Glutamatergic neuron (in vitro differentiated cells): ENCODE measurements around the gene CEMIP. TPM values are rescaled to one million over a fixed set of nuclear protein-coding genes. Genes with fewer than 3 reads are reported as not detected.
A peak's percentile ranks its signal among the peaks of the same experiment; 100 is the strongest.
"Not testable (repeated sequence)": the region's sequence is repeated elsewhere in the genome, so short reads cannot be mapped to it uniquely, and the experiment has no call there.

Experiments
- DNase-seq: peaks from one replicate; pipeline ENCODE4 v3.0.0; 2022
- H3K27ac Mint-ChIP-seq: one replicate; pipeline ENCODE4 v1.8.0; 2020; ENCODE audit warnings: mild to moderate bottlenecking, mixed read lengths, inconsistent platforms; ENCODE audit not compliant: unreplicated experiment
- H3K27me3 Mint-ChIP-seq: one replicate; pipeline ENCODE4 v1.8.0; 2020; ENCODE audit warnings: mild to moderate bottlenecking, moderate library complexity, mixed read lengths, inconsistent platforms; ENCODE audit not compliant: unreplicated experiment
- H3K36me3 Mint-ChIP-seq: one replicate; pipeline ENCODE4 v1.8.0; 2020; ENCODE audit warnings: mild to moderate bottlenecking, mixed read lengths, inconsistent platforms; ENCODE audit not compliant: unreplicated experiment
- H3K4me1 Mint-ChIP-seq: one replicate; pipeline ENCODE4 v1.8.0; 2020; ENCODE audit warnings: mild to moderate bottlenecking, low read depth, mixed read lengths, inconsistent platforms; ENCODE audit not compliant: unreplicated experiment
- H3K4me3 Mint-ChIP-seq: one replicate; pipeline ENCODE4 v1.8.0; 2020; ENCODE audit warnings: mild to moderate bottlenecking, mixed read lengths, inconsistent platforms; ENCODE audit not compliant: unreplicated experiment
- H3K9me3 Mint-ChIP-seq: one replicate; pipeline ENCODE4 v1.8.0; 2020; ENCODE audit warnings: mild to moderate bottlenecking, moderate library complexity, mixed read lengths, inconsistent platforms; ENCODE audit not compliant: unreplicated experiment
- CTCF ChIP-seq: fragments of 200-600 bp; sonication (generic); IDR thresholded peaks from one replicate; pipeline ENCODE4 v1.5.0; 2021; ENCODE audit not compliant: partially characterized antibody, unreplicated experiment
- total RNA-seq: library from RNA; stranded (reverse); fragmentation: NEBNext Ultra II Directional; extraction: Animal tissue kit (Norgen Biotek cat#: 25700); gene quantifications from one replicate; pipeline ENCODE4 v1.2.1, GENCODE V29; 2021; ENCODE audit not compliant: unreplicated experiment

CEMIP gene
- total RNA-seq, 1 donor from 2014 or later = 0.25 TPM

GRCh38 chr15:80957556-80957955, 178.4 kb downstream of the CEMIP start:
- DNase-seq = no peak
- Mint-ChIP-seq H3K36me3 (no peaks in the 10 kb centered on the region), H3K27ac (peak overlapping the region; percentile 82), H3K9me3 (peaks cover 2% of the 10 kb centered on the region), H3K4me3 (peak overlapping the region; percentile 58), H3K4me1 (peaks cover 16% of the 10 kb centered on the region), H3K27me3 (peaks cover 4% of the 10 kb centered on the region)
- no peak for TF ChIP-seq CTCF

DNA sequence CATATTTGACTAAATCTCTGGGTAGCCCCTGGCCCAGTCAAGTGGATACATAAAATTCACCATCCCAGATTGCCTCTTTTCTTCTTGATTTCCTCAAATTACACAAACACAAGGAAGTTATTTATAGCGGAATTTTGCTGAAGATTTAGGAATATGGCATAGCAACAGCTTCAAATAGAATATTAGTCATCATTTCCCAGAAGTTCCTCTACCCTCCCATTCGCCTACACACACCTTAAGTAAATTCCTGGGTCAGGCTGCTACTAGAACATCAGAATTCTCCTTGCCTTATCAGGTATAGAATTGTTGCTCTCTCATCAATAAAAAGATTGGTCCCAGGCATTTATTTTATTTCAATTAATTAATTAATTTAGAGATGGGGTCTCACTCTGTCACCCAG, 178.8 kb downstream of the CEMIP start:
- no peak for DNase-seq
- no peaks in the 10 kb centered on the region for H3K36me3 Mint-ChIP-seq
- no peak for TF ChIP-seq CTCF
- no peak overlapping the region for H3K27ac Mint-ChIP-seq
- peaks cover 16% of the 10 kb centered on the region for H3K4me1 Mint-ChIP-seq
- peaks cover 2% of the 10 kb centered on the region for H3K9me3 Mint-ChIP-seq
- no peak overlapping the region for H3K4me3 Mint-ChIP-seq
- peaks cover 3% of the 10 kb centered on the region for H3K27me3 Mint-ChIP-seq

DNA sequence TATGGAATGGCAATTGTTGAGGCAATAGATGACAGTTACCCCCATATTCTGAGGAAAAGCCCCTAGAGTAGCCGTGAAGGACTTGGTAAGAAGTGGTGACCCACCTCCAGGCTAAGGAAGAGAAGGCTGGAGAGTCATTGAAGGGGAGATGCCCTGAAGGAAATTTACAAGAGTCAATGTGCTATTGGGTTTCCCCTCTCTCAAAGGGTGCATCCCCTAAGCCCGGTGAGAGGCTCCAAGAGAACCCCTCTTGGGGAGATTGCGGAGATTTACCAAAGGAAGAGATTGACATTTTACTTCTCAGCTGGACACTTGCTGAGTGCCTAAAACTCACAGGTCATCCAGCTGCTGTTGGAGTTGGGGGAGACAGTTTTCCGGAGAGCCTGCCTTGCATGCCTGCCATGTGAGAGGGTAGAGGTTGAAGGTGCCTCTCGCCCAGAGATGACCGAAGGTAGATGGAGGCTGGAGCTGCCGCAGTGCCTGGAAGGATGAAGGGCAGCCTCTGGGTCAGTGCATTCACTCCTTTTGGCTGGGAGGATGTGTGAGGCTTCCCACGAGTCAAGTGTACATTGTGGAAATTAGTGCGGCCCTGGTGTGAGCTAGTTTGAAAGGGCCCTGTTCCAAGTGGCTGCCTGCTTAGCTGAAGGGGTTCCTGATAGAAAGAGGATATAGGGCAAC, 179.8 kb downstream of the CEMIP start:
- Mint-ChIP-seq H3K4me3 (no peak overlapping the region), H3K4me1 (peaks cover 16% of the 10 kb centered on the region), H3K27ac (no peak overlapping the region), H3K9me3 (peaks cover 3% of the 10 kb centered on the region), H3K27me3 (peaks cover 3% of the 10 kb centered on the region), H3K36me3 (peaks cover 6% of the 10 kb centered on the region)
- DNase-seq = no peak
- no peak for TF ChIP-seq CTCF

GRCh38 chr15:80965454-80965853, 186.3 kb downstream of the CEMIP start:
- DNase-seq, H3K4me3 Mint-ChIP-seq, H3K27me3 Mint-ChIP-seq, H3K27ac Mint-ChIP-seq, H3K9me3 Mint-ChIP-seq: not testable (repeated sequence)
- peaks cover 11% of the 10 kb centered on the region for H3K4me1 Mint-ChIP-seq
- peaks cover 12% of the 10 kb centered on the region for H3K36me3 Mint-ChIP-seq

DNA sequence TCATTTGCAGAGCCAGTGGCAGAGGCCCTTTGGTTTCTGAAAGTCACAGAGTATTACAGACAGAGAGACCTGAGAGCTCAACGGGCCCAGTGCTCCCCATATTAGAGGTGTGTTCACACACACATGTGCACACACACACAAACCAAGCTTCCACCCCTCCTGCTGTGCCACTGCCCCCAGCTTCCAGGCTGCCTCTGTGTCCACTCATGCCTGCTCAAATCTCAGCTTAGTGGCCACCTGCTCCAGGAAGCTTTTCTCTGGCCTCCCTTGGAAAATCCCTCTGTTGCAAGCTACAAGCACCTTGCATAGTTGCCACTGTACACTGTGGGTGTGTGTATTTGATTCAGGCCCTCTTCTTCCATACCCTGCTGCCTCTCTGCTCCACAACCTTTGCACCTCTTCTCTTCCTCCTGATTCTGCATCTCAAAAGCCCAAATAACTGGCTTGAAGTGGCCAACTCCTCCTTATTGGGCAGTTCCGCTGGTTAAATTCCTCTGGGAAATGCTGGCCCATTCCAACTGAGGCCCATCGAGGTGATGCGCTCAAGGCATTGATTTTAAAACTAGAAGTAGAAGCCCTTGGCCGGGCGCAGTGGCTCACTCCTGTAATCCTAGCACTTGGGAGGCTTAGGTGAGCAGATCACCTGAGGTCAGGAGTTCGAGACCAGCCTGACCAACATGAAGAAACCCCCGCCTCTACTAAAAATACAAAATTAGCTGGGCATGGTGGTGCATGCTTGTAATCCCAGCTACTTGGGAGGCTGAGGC, 187.4 kb downstream of the CEMIP start:
- Mint-ChIP-seq H3K27me3 (no peaks in the 10 kb centered on the region), H3K36me3 (peaks cover 12% of the 10 kb centered on the region), H3K4me1 (peaks cover 3% of the 10 kb centered on the region), H3K27ac (no peak overlapping the region), H3K4me3 (no peak overlapping the region), H3K9me3 (peaks cover 2% of the 10 kb centered on the region)
- TF ChIP-seq CTCF = no peak
- DNase-seq = no peak
